ENCODE data around the gene ZBTB37. TPM values are rescaled to one million over a fixed set of nuclear protein-coding genes. Genes with fewer than 3 reads are reported as not detected.
A peak's percentile ranks its signal among the peaks of the same experiment; 100 is the strongest.

The ZBTB37 gene
- total RNA-seq (10 to 100 TPM in 8 of 10 donors, 1 to 10 TPM in 2; 8.5 to 15.2 (median 11.3) TPM), polyA plus RNA-seq (1 to 10 TPM in 1 of 2 donors, under 1 TPM in 1; 0.55 to 3.4 TPM)
- long read RNA-seq, donor 1, partial matches to known transcripts, result 0 of 2 reads
- long read RNA-seq, donor 1, other reads (novel, unspliced or antisense), result 2 of 2 reads
- long read RNA-seq, donor 2, partial matches to known transcripts, result 0 of 2 reads
- long read RNA-seq, donor 2, other reads (novel, unspliced or antisense), result 2 of 2 reads
- long read RNA-seq, donor 3, partial matches to known transcripts, result 0 of 5 reads
- long read RNA-seq, donor 3, other reads (novel, unspliced or antisense), result 5 of 5 reads

GRCh38 chr1:173868266-173869020 is at the start of gene ZBTB37:
Gene ZBTB37 (plus strand): TSS chr1:173868380. CDS start chr1:173870226, 1,846 bp downstream.
- WGBS, 2 donors, result 0 to 1% methylated on average over 41 to 53 of the region's 53 CpGs
- peak; percentile 58 to 86 (median 72) for ATAC-seq

GRCh38 chr1:173818459-173818858 is 49.7 kb upstream of the ZBTB37 start:
- Histone ChIP-seq H3K27ac (no peak overlapping the region), H3K27me3 (no peaks in the 10 kb centered on the region), H3K36me3 (peaks cover 0 to 15% (median 0%) of the 10 kb centered on the region in 9 donors), H3K9me3 (no peaks in the 10 kb centered on the region), H3K4me3 (no peak overlapping the region), H3K4me1 (peaks cover 0 to 11% (median 3%) of the 10 kb centered on the region in 9 donors)
- intact Hi-C loops (cut with DNase I), result no loop called here
- 64 to 76% methylated on average over 1 of the region's 1 CpG for WGBS, 2 donors
- ATAC-seq, result no peak
- TF ChIP-seq CTCF (IDR thresholded peaks at IDR 0.05), result no peak
- no peak for DNase-seq

More at GRCh38 chr1:173868266-173869020, at the start of gene ZBTB37:
- H3K36me3 ChIP-seq, result peaks cover 0 to 66% (median 32%) of the 10 kb centered on the region in 9 donors
- H3K27ac ChIP-seq, result peak within 1 kb of the TSS; percentile 94 to 99 (median 98)
- H3K9me3 ChIP-seq, result no peaks in the 10 kb centered on the region
- H3K4me3 ChIP-seq, result peak within 1 kb of the TSS; percentile 61 to 94 (median 87)
- H3K27me3 ChIP-seq, result no peaks in the 10 kb centered on the region
- TF ChIP-seq CTCF (IDR thresholded peaks at IDR 0.05), result no peak
- intact Hi-C loops (cut with DNase I), result loop anchor here in 3 of 10 donors (2.0 to 10.0 kb wide), 4 partner anchors 41 to 286 kb away; partner anchors contain the start of genes RC3H1 (in 3 of the 3) and RABGAP1L (in 1 of the 3)
- peak; percentile 86 to 89 for DNase-seq
- H3K4me1 ChIP-seq, result peaks cover 4 to 67% (median 58%) of the 10 kb centered on the region in 9 donors

GRCh38 chr1:173821680-173822079 is 46.5 kb upstream of the ZBTB37 start:
- TF ChIP-seq CTCF (IDR thresholded peaks at IDR 0.05), result no peak
- peaks cover 0 to 28% (median 7%) of the 10 kb centered on the region in 9 donors for H3K4me1 ChIP-seq
- no peak overlapping the region for H3K4me3 ChIP-seq
- intact Hi-C loops (cut with DNase I), result loop anchor here in 8 of 10 donors (5.0 to 10.0 kb wide), 6 partner anchors 104 to 1077 kb away; partner anchors contain the start of gene PRDX6 (in 2 of the 8)
- ATAC-seq, result no peak
- no peak for DNase-seq
- H3K9me3 ChIP-seq, result no peaks in the 10 kb centered on the region
- peaks cover 0 to 15% (median 0%) of the 10 kb centered on the region in 9 donors for H3K36me3 ChIP-seq
- H3K27me3 ChIP-seq, result no peaks in the 10 kb centered on the region
- 95 to 97% methylated on average over 4 of the region's 4 CpGs for WGBS, 2 donors
- H3K27ac ChIP-seq, result no peak overlapping the region

- peak overlapping the region; percentile 56 to 93 (median 71) for H3K4me3 ChIP-seq
- H3K27ac ChIP-seq, result peak overlapping the region; percentile 4 to 95 (median 92)
- WGBS, 2 donors, result 0 to 1% methylated on average over 25 of the region's 25 CpGs
- peaks cover 0 to 36% (median 7%) of the 10 kb centered on the region in 9 donors for H3K4me1 ChIP-seq
- H3K36me3 ChIP-seq, result peaks cover 0 to 11% (median 0%) of the 10 kb centered on the region in 9 donors
- no peaks in the 10 kb centered on the region for H3K9me3 ChIP-seq
- no peak for TF ChIP-seq CTCF (IDR thresholded peaks at IDR 0.05)
- H3K27me3 ChIP-seq, result no peaks in the 10 kb centered on the region
- DNase-seq, result no peak
- peak in 1 of 8 donors; percentile 11 for ATAC-seq
- intact Hi-C loops (cut with DNase I), result loop anchor here (1.0 to 10.0 kb wide), 10 partner anchors 43 to 1079 kb away; partner anchors contain the start of genes PRDX6 (in 3 of the 10) and GAS5 (in 1 of the 10)
These were observed 44.3 kb upstream of the ZBTB37 start for GRCh38 chr1:173823781-173824314.

All from heart right ventricle (tissue), 16 donors.